HEK293 (cell line): ENCODE measurements around the gene NOL4L.

Experiments
- CTCF ChIA-PET: fragments of 350-600 bp; formaldehyde crosslinking; extraction: SDS; loops from one replicate; lab custom pipeline; 2021; ENCODE audit warnings: antibody characterized with exemption; lab: Yijun Ruan, JAX
- POLR2A ChIA-PET: fragments of 300-600 bp; formaldehyde crosslinking; extraction: SDS; loops from one replicate; lab custom pipeline; 2020; ENCODE audit warnings: antibody characterized with exemption, inconsistent platforms; lab: Yijun Ruan, JAX
- H3K27ac ChIP-seq: fragments of 200-500 bp; sonication (Bioruptor generic); 2 replicates; pipeline ENCODE4 v1.5.1; 2014; ENCODE audit warnings: low read depth, low read length, control low read depth, inconsistent platforms; ENCODE audit errors: extremely low read depth
- H3K36me3 ChIP-seq, 2 experiments: fragments of 200-500 bp in 1 of 2; sonication (Bioruptor generic) in 1 of 2; 1 replicate in 1 of 2; 2 replicates in 1 of 2; pipeline ENCODE4 v1.5.1; 2014 to 2017; ENCODE audit warnings: inconsistent platforms in 2 of 2, low read length in 2 of 2; ENCODE audit not compliant: control insufficient read depth in 2 of 2, insufficient read depth in 1 of 2
- H3K4me1 ChIP-seq: fragments of 200-500 bp; sonication (Bioruptor generic); 2 replicates; pipeline ENCODE4 v1.5.1; 2014; ENCODE audit warnings: mild to moderate bottlenecking, low read length, inconsistent platforms; ENCODE audit not compliant: control insufficient read depth, insufficient read depth
- H3K4me3 ChIP-seq: 2 replicates; pipeline ENCODE4 v1.5.1; 2011; ENCODE audit warnings: low read depth, mild to moderate bottlenecking, control low read depth, low read length, moderate library complexity
- H3K9me3 ChIP-seq: fragments of 200-500 bp; sonication (Bioruptor generic); 2 replicates; pipeline ENCODE4 v1.5.1; 2014; ENCODE audit warnings: low read depth, low read length, inconsistent platforms; ENCODE audit not compliant: control insufficient read depth, insufficient read depth
- BCL6B ChIP-seq: fragments of 450-650 bp; formaldehyde crosslinking; IDR thresholded peaks from 2 replicates; pipeline ENCODE4 v1.5.1; 2017; ENCODE audit warnings: missing biosample characterization, missing genetic modification characterization
- GFI1B ChIP-seq: fragments of 450-650 bp; formaldehyde crosslinking; IDR thresholded peaks from 2 replicates; pipeline ENCODE4 v1.5.1; 2016; ENCODE audit warnings: missing biosample characterization, missing genetic modification characterization
- PRDM2 ChIP-seq: fragments of 450-650 bp; formaldehyde crosslinking; IDR thresholded peaks from 2 replicates; pipeline ENCODE4 v1.5.1; 2016; ENCODE audit warnings: missing biosample characterization, missing genetic modification characterization, borderline replicate concordance
- SCRT1 ChIP-seq: fragments of 450-650 bp; formaldehyde crosslinking; IDR thresholded peaks from 2 replicates; pipeline ENCODE4 v1.5.1; 2016; ENCODE audit warnings: missing biosample characterization, missing genetic modification characterization, borderline replicate concordance
- SP2 ChIP-seq: fragments of 450-650 bp; formaldehyde crosslinking; IDR thresholded peaks from 2 replicates; pipeline ENCODE4 v1.5.1; 2016; ENCODE audit warnings: missing biosample characterization, missing genetic modification characterization
- ZBTB26 ChIP-seq: fragments of 450-650 bp; formaldehyde crosslinking; optimal IDR thresholded peaks from 2 replicates; pipeline ENCODE3; 2016; ENCODE audit warnings: missing biosample characterization, mild to moderate bottlenecking, missing genetic modification characterization
- ZBTB48 ChIP-seq: fragments of 450-650 bp; formaldehyde crosslinking; IDR thresholded peaks from 2 replicates; pipeline ENCODE4 v1.5.1; 2016; ENCODE audit warnings: missing biosample characterization, missing genetic modification characterization
- ZNF157 ChIP-seq: fragments of 450-650 bp; formaldehyde crosslinking; IDR thresholded peaks from 2 replicates; pipeline ENCODE4 v1.5.1; 2016; ENCODE audit warnings: missing biosample characterization, missing genetic modification characterization
- ZNF2 ChIP-seq: fragments of 450-650 bp; formaldehyde crosslinking; IDR thresholded peaks from 2 replicates; pipeline ENCODE4 v1.5.1; 2016; ENCODE audit warnings: missing biosample characterization, missing genetic modification characterization
- ZNF274 ChIP-seq, 2 experiments: fragments of 200-500 bp in 1 of 2; fragments of 450-650 bp in 1 of 2; sonication (Bioruptor generic) in 1 of 2; formaldehyde crosslinking in 1 of 2; IDR thresholded peaks; 2 replicates each; pipeline versions ENCODE4 v1.5.1 to v1.6.1; 2014 to 2016; ENCODE audit warnings: borderline replicate concordance in 1 of 2, inconsistent platforms in 1 of 2, low read length in 1 of 2, missing biosample characterization in 1 of 2, missing genetic modification characterization in 1 of 2
- ZNF280C ChIP-seq: fragments of 450-650 bp; formaldehyde crosslinking; IDR thresholded peaks from 2 replicates; pipeline ENCODE4 v1.5.1; 2016; ENCODE audit warnings: missing biosample characterization, missing genetic modification characterization
- ZNF366 ChIP-seq: fragments of 450-650 bp; formaldehyde crosslinking; conservative IDR thresholded peaks from 2 replicates; pipeline ENCODE4 v1.5.1; 2016; ENCODE audit warnings: missing biosample characterization, missing genetic modification characterization
- ZNF501 ChIP-seq: fragments of 450-650 bp; formaldehyde crosslinking; IDR thresholded peaks from 2 replicates; pipeline ENCODE4 v1.5.1; 2016; ENCODE audit warnings: missing biosample characterization, missing genetic modification characterization
- ZNF510 ChIP-seq: fragments of 450-650 bp; formaldehyde crosslinking; IDR thresholded peaks from 2 replicates; pipeline ENCODE4 v1.5.1; 2018; ENCODE audit warnings: mild to moderate bottlenecking, missing genetic modification characterization, missing biosample characterization; ENCODE audit not compliant: insufficient replicate concordance
- ZNF555 ChIP-seq: fragments of 450-650 bp; formaldehyde crosslinking; conservative IDR thresholded peaks from 2 replicates; pipeline ENCODE4 v1.5.1; 2017; ENCODE audit warnings: missing biosample characterization, mild to moderate bottlenecking, missing genetic modification characterization, inconsistent platforms
- ZNF561 ChIP-seq: fragments of 450-650 bp; IDR thresholded peaks from 2 replicates; pipeline ENCODE4 v1.5.1; 2018; ENCODE audit warnings: missing biosample characterization, missing genetic modification characterization, borderline replicate concordance
- ZNF623 ChIP-seq: fragments of 450-650 bp; formaldehyde crosslinking; IDR thresholded peaks from 2 replicates; pipeline ENCODE4 v1.5.1; 2016; ENCODE audit warnings: missing biosample characterization, missing genetic modification characterization
- ZNF626 ChIP-seq: fragments of 450-650 bp; sonication (Bioruptor Pico); formaldehyde crosslinking; IDR thresholded peaks from 2 replicates; pipeline ENCODE4 v1.5.1; 2018; ENCODE audit warnings: missing biosample characterization, missing genetic modification characterization, inconsistent platforms
- ZNF670 ChIP-seq: fragments of 450-650 bp; formaldehyde crosslinking; IDR thresholded peaks from 2 replicates; pipeline ENCODE4 v1.5.1; 2016; ENCODE audit warnings: missing biosample characterization, missing genetic modification characterization, low read depth
- ZNF692 ChIP-seq: fragments of 450-650 bp; formaldehyde crosslinking; IDR thresholded peaks from 2 replicates; pipeline ENCODE4 v1.5.1; 2016; ENCODE audit warnings: missing biosample characterization, missing genetic modification characterization
- ZNF768 ChIP-seq: fragments of 450-650 bp; formaldehyde crosslinking; IDR thresholded peaks from 2 replicates; pipeline ENCODE4 v1.5.1; 2018; ENCODE audit warnings: missing biosample characterization, mild to moderate bottlenecking, missing genetic modification characterization
- ZNF785 ChIP-seq: fragments of 450-650 bp; formaldehyde crosslinking; IDR thresholded peaks from 2 replicates; pipeline ENCODE4 v1.5.1; 2016; ENCODE audit warnings: missing biosample characterization, missing genetic modification characterization
- ZSCAN16 ChIP-seq: fragments of 450-650 bp; formaldehyde crosslinking; IDR thresholded peaks from 2 replicates; pipeline ENCODE4 v1.5.1; 2016; ENCODE audit warnings: missing biosample characterization, missing genetic modification characterization
- ZSCAN30 ChIP-seq: fragments of 450-650 bp; IDR thresholded peaks from 2 replicates; pipeline ENCODE4 v1.5.1; 2018; ENCODE audit warnings: missing biosample characterization, mild to moderate bottlenecking, missing genetic modification characterization, moderate library complexity

The NOL4L gene

GRCh38 chr20:32506721-32507120 lies 78.4 kb downstream of the NOL4L start (continued):
- TF ChIP-seq GFI1B (tag by site-specific recombination): no peak
- no peak for TF ChIP-seq ZSCAN16 (tag by site-specific recombination)
- TF ChIP-seq ZNF366 (tag by site-specific recombination): no peak
- no peak for TF ChIP-seq ZNF501 (tag by site-specific recombination)
- TF ChIP-seq ZNF768 (tag by site-specific recombination): no peak
- no peak for TF ChIP-seq ZNF555 (tag by site-specific recombination)
- no peak for TF ChIP-seq ZNF670 (tag by site-specific recombination)
- TF ChIP-seq ZBTB48 (tag by site-specific recombination): no peak
- no peak for TF ChIP-seq ZNF626 (tag by site-specific recombination)
- no peak for TF ChIP-seq SP2 (tag by site-specific recombination)
- no peak for TF ChIP-seq ZSCAN30
- TF ChIP-seq, all 188 proteins: peak for 0

- Histone ChIP-seq H3K36me3 (no peaks in the 10 kb centered on the region), H3K27ac (no peak overlapping the region), H3K4me1 (no peaks in the 10 kb centered on the region; the same call in none of the 2 replicates), H3K9me3 (no peaks in the 10 kb centered on the region), H3K4me3 (no peak overlapping the region)
- ChIA-PET POLR2A (no interaction called here), CTCF (interaction anchor here (0.9 kb wide), 1 partner anchor 17 kb away, joined by 3 read pairs; no protein-coding TSS in a partner anchor)
- TF ChIP-seq ZNF785 (tag by site-specific recombination) (no peak), ZNF2 (tag by site-specific recombination) (no peak), ZNF561 (tag by site-specific recombination) (no peak), ZNF692 (tag by site-specific recombination) (no peak), BCL6B (tag by site-specific recombination) (no peak), ZBTB26 (no peak), PRDM2 (tag by site-specific recombination) (no peak), ZNF274 (IDR thresholded peaks at IDR 0.05; ENCODE audit: low read length) (no peak), ZNF274 (tag by site-specific recombination; IDR thresholded peaks at IDR 0.05; ENCODE audit: borderline replicate concordance) (no peak), ZNF280C (no peak), SCRT1 (tag by site-specific recombination) (no peak), ZNF510 (tag by site-specific recombination) (no peak), ZNF157 (tag by site-specific recombination) (no peak), ZNF623 (tag by site-specific recombination) (no peak)
Measured at GRCh38 chr20:32505723-32506473, 79.2 kb downstream of the NOL4L start.
